HG03280 (cell line): ENCODE data around the gene TYW5.

Experiments used
- ATAC-seq: cut with Tn5 transposase; IDR thresholded peaks from one replicate; pipeline ENCODE4 v1.9.1; 2021; ENCODE audit warnings: mild to moderate bottlenecking, moderate library complexity; ENCODE audit not compliant: unreplicated experiment

TYW5 gene

DNA sequence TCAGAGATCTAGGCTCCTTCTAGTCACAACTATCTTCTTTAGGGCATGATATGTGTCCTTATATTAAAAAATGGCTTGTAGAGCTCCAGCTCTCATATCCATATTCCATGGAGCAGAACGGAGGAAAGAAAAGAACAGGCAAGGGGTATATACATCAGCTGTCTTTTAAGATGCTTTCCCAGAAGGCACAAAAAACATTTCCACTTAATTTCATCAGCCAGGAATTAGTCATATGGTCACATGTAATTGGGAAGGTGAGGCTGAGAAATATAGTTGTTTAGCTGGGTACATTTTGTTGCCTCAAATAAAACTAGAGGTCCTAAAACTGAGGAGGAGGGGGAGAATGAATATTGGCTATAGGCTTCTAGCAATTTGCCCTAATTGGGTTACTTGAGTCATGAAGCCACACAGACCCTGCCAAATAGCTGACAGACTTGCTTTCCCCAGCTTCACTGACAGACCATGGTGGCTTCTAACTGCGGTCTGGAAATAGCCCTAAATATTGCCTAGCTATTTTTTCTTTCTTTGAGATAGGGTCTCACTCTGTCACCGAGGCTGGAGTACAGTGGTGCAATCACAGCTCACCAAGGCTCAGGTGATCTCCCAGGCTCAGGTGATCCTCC is 20.1 kb upstream of the TYW5 start:
- no peak for ATAC-seq

DNA sequence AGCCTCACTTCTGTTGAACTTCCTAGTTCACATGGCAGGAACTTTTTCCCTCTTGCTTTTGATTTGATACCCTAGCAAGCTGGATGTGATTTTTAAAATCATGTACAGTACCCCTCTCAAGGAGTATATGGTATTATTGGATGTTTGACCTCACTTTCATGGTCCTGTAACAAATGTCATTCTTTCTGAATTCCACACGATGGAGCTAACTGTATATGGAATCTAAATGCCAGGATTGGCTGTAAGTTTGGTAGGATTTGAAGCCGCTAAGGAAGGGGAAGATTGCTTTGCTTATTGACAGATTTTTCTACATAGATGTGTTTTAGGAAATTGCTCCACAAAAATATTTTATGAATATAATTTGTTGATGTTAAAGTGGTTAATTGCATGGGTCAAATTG is 18.4 kb upstream of the TYW5 start:
- no peak for ATAC-seq

GRCh38 chr2:199972088-199972626 is 16.9 kb upstream of the TYW5 start:
- ATAC-seq: no peak

GRCh38 chr2:199968126-199968525 is 12.8 kb upstream of the TYW5 start:
- no peak for ATAC-seq

GRCh38 chr2:199966976-199967375 is 11.7 kb upstream of the TYW5 start:
- ATAC-seq: no peak

- no peak for ATAC-seq
Observed at GRCh38 chr2:199966405-199966804, 11.1 kb upstream of the TYW5 start.

GRCh38 chr2:199962203-199962602 is 6.9 kb upstream of the TYW5 start:
- ATAC-seq: no peak

DNA sequence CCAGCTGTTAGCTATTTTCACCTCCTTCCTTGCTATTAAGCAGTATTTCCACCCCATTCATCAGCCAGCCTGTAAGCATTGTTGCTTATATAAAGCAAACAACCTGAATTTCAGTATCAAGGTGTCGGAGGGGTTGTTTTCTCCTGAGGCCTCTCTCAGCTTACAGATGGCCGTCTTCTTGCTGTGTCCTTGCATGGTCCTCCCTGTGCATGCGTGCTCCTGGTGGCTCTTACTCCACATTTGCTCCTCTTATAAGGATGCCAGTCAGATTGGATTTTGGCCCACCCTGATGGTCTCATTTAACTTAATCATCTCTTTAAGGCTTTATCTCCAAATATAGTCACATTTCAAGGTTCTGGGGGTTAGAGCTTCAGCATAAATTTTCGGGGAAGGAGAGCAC is 2.7 kb upstream of the TYW5 start:
- ATAC-seq: no peak

DNA sequence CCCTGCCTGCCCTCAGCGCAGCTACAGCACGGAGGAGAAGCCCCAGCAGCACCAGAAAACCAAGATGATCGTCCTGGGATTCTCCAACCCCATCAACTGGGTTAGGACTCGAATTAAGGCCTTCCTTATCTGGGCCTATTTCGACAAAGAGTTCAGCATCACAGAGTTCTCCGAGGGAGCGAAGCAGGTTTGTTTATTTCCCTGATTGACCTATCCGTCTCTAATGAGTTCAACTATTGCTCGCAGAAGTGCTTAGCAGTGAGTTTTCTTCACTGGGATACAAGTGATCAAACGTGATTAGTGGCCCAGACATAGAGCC is 730 bp upstream of the TYW5 start:
- peak; percentile 2 for ATAC-seq

- ATAC-seq: peak; percentile 36
Observed at GRCh38 chr2:199955007-199955338, 318 bp downstream of the TYW5 start.

- no peak for ATAC-seq
Observed at GRCh38 chr2:199951023-199951422, 4.3 kb downstream of the TYW5 start.

DNA sequence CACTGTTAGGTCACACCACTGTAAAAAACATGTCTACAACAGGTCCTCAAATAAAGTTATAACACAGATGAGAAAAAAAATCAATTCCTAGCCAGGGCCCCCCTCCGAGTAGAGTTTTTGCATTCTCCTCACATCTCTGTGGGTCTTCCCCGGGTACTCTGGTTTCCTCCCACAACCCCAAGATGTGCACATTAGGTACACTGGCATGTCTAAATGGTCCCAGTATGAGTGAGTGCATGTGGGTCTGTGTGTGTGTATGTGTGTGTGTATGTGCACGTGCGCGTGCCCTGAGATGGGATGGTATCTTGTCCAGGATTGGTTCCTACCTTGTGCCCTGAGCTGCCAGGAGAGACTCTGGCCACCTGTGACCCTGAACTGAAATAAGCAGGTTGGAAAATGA is 4.9 kb downstream of the TYW5 start:
- ATAC-seq: no peak

DNA sequence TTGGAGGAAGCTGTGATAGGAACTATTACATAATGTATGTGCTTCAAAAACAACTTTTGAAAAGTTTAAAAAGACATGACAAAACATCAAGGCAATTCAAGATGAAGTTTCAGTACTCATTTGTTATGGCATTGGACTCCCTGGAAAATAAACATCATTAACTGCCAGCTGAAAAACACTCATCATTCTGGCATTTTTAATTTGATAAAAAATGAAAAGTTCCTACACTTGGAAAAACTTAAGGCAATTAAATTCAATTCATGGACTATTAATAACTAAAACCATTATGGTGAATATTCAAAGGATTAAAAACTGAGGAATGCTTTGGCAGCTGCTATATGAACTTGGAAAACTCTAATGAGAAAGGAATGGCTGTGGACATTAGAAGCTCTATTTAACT is 8.5 kb downstream of the TYW5 start:
- ATAC-seq: no peak

DNA sequence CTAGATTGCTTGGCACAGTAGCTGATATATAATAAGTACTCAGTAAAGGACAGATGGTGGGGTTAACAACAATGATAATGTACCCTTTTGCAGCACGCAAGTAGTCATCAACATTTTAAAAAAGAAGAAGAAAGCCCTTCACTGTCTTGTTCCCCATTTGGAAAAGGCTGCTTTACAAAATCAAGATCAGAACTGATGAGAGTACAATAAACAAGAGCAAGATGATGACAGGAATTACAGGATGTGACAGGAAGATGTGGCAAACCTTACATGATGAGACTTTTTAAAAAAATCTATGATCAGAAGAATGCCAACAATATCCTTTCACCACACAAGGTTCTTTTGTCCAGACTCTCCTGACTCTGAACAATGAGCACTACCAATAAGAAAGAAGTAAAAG is 9.1 kb downstream of the TYW5 start:
- ATAC-seq: no peak

GRCh38 chr2:199943373-199943772 is 11.9 kb downstream of the TYW5 start:
- no peak for ATAC-seq

- ATAC-seq: no peak
Observed at GRCh38 chr2:199940373-199940772, 14.9 kb downstream of the TYW5 start.

- ATAC-seq: no peak
Observed at GRCh38 chr2:199936554-199936953, 18.7 kb downstream of the TYW5 start.

- ATAC-seq: no peak
Observed at GRCh38 chr2:199933466-199933865, 21.8 kb downstream of the TYW5 start.

DNA sequence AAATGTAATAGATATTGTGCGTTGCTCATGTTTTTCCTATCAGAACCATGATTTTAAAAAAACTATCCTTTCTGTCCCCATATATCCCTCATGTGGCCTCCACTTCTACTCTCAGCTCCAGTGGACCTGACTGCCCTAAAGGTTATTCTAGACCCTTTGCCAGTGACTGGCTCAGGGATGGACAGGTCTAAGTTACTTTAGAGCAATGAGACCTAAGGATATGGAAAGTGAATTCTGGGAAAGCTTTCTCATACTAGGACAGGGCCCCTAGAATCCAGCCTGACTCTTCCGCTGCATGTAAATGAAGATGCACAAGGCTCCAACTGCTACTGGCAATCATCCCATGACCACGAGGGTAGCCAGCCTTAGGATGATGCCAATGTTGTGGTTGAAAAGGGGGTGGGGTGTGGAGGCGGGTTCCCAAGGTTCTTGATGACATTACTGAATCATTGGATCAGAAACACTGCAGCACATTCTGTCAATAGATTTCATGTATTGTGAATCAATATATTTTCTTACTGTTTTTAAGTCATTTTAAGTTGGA is 22.9 kb downstream of the TYW5 start:
- no peak for ATAC-seq

GRCh38 chr2:199929262-199929661 is 26.0 kb downstream of the TYW5 start:
- no peak for ATAC-seq

DNA sequence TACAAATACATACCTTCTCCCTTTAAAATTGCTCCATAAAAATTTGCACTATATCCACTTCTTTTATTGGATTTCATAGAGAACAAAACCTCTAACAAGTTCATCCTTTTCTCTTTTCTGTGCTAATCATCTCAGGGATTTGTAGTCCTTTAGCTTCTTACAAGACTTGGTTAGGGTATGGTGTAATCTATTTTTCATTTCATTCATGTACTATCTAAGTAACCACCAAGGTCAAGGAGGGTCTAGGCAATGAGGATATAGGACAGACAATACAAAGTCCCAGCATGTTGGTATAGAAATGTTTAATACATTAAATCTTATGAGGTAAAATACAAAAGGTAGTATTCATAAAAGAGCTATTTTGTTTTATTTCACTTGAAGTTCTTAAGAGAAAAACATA is 26.7 kb downstream of the TYW5 start:
- ATAC-seq: no peak

DNA sequence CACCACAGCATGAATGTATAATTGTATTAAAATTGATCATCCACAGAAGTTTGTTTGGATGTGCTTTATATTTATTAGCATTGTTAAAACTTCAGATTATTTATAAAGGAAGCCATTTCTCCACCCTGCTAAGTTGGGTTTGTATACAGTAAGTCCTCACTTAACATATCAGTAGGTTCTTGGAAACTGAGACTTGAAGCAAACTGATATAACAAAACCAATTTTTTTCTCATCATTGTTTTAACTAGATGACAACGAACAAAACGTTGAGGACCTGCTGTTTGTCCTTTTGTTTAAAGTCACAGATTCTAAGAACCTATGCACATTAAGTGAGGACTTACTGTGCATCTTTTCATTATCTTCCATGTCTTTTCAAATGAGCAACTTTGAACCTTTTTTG is 27.1 kb downstream of the TYW5 start:
- no peak for ATAC-seq

DNA sequence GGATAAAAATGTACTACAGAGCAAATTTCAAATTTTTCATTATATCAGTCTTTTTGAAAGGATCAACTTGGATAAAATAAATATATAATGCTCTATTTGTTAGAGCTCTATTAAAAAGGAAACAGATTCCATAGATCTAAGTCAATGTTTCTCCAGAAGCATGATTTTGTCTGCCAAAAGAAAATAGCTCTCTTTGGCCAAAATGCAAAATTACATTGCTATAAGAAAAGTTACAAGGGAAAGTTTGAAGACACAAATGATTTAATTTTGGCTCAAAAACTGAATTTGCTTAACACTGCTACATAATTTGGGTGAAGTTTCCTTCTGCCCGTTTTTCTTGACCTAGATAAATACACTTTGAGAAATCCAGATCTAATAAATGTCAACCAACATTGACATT is 28.5 kb downstream of the TYW5 start:
- no peak for ATAC-seq
